K562 (cell line): ENCODE data around the gene FAM171A2. TPM values are rescaled to one million over a fixed set of nuclear protein-coding genes. Genes with fewer than 3 reads are reported as not detected.

Experiments used
- CBX3 ChIP-seq, 2 experiments: IDR thresholded peaks; 1 replicate in 1 of 2; 2 replicates in 1 of 2; pipeline ENCODE4 v1.6.1; 2012; ENCODE audit warnings: inconsistent platforms in 2 of 2, low read length in 2 of 2, borderline replicate concordance in 1 of 2, control low read depth in 1 of 2
- KDM2B ChIP-seq: fragments of 250-450 bp; sonication (Bioruptor Pico); IDR thresholded peaks from 2 replicates; pipeline ENCODE4 v1.8.0; 2021; ENCODE audit warnings: mild to moderate bottlenecking, moderate library complexity
- L3MBTL2 ChIP-seq: fragments of 450-650 bp; IDR thresholded peaks from 2 replicates; pipeline ENCODE4 v1.6.1; 2016; ENCODE audit warnings: mild to moderate bottlenecking, moderate library complexity
- MBD2 ChIP-seq: sonication (generic); IDR thresholded peaks from 2 replicates; pipeline ENCODE4 v1.6.1; 2016; ENCODE audit warnings: low read depth, borderline replicate concordance
- NR2C1 ChIP-seq, 2 experiments: fragments of 450-650 bp; IDR thresholded peaks; 2 replicates each; pipeline ENCODE4 v1.6.1; 2017; ENCODE audit warnings: mild to moderate bottlenecking in 2 of 2, antibody characterized with exemption in 1 of 2, inconsistent platforms in 1 of 2, missing compliant biosample characterization in 1 of 2, missing genetic modification characterization in 1 of 2
- ZNF408 ChIP-seq: fragments of 250-450 bp; sonication (Bioruptor Pico); IDR thresholded peaks from 2 replicates; pipeline ENCODE4 v1.4.0; 2020; ENCODE audit warnings: low read depth, mild to moderate bottlenecking, moderate library complexity
- polyA plus RNA-seq, 8 experiments: library from polyadenylated mRNA; depleted of rRNA in 4 of 8; stranded (reverse) in 5 of 8; unstranded in 3 of 8; fragments of >200 nt; fragmentation: Nextera tagmentation in 2 of 8; fragmentation: Illumina TruSeq in 1 of 8; extraction: Ambion mirVana in 2 of 8; extraction: Trizol in 1 of 8; gene quantifications; 2 replicates each; pipeline versions ENCODE4 v1.2.1 to v1.2.3, GENCODE V29; 2011 to 2014; ENCODE audit warnings: inconsistent platforms in 1 of 8, missing spikeins in 1 of 8
- total RNA-seq, 7 experiments: library from RNA; depleted of rRNA in 6 of 7; stranded (reverse); fragments of >200 nt in 6 of 7; fragmentation: Illumina TruSeq in 2 of 7; extraction: Trizol in 2 of 7; gene quantifications; 2 replicates each; pipeline versions ENCODE4 v1.2.1 to v1.2.3, GENCODE V29; 2011 to 2021; ENCODE audit warnings: low replicate concordance in 1 of 7
- TF ChIP-seq, protein P1 (sequence below): fragments of 450-650 bp; IDR thresholded peaks from 2 replicates; pipeline ENCODE4 v1.6.1; 2016; ENCODE audit warnings: mild to moderate bottlenecking, moderate library complexity

FAM171A2 gene
- total and polyA plus RNA-seq, 9 of the 15 experiments (the other 6 are each of a cell fraction or from before 2014, with no cell fraction given), result 0.10 to 10.2 (median 2.0) TPM; not detected in 1

DNA sequence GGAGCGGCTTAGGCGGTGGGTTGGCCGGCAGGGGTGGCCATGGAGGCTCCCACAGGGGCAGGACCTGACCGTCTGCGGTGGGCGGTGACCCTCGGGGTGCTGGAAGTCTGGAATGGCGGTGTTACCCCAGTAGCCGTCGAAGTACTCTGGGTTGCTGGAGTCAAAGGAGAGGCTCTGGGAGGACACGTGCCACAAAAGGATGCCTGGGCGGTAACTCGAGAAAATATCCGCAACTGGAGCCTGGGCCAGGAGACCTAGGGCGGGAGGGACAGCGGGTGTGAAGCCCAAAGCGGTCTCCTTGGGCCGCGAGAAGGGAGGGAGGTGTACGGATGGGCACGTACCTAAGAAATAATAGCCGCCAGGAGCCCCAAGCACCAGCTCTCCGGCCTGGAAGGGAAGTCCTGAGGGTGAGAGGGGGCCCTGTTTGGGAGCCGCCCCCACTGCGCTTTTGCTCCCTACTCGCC, 21.2 kb upstream of the FAM171A2 start (continued):
- TF ChIP-seq, protein P1, sequence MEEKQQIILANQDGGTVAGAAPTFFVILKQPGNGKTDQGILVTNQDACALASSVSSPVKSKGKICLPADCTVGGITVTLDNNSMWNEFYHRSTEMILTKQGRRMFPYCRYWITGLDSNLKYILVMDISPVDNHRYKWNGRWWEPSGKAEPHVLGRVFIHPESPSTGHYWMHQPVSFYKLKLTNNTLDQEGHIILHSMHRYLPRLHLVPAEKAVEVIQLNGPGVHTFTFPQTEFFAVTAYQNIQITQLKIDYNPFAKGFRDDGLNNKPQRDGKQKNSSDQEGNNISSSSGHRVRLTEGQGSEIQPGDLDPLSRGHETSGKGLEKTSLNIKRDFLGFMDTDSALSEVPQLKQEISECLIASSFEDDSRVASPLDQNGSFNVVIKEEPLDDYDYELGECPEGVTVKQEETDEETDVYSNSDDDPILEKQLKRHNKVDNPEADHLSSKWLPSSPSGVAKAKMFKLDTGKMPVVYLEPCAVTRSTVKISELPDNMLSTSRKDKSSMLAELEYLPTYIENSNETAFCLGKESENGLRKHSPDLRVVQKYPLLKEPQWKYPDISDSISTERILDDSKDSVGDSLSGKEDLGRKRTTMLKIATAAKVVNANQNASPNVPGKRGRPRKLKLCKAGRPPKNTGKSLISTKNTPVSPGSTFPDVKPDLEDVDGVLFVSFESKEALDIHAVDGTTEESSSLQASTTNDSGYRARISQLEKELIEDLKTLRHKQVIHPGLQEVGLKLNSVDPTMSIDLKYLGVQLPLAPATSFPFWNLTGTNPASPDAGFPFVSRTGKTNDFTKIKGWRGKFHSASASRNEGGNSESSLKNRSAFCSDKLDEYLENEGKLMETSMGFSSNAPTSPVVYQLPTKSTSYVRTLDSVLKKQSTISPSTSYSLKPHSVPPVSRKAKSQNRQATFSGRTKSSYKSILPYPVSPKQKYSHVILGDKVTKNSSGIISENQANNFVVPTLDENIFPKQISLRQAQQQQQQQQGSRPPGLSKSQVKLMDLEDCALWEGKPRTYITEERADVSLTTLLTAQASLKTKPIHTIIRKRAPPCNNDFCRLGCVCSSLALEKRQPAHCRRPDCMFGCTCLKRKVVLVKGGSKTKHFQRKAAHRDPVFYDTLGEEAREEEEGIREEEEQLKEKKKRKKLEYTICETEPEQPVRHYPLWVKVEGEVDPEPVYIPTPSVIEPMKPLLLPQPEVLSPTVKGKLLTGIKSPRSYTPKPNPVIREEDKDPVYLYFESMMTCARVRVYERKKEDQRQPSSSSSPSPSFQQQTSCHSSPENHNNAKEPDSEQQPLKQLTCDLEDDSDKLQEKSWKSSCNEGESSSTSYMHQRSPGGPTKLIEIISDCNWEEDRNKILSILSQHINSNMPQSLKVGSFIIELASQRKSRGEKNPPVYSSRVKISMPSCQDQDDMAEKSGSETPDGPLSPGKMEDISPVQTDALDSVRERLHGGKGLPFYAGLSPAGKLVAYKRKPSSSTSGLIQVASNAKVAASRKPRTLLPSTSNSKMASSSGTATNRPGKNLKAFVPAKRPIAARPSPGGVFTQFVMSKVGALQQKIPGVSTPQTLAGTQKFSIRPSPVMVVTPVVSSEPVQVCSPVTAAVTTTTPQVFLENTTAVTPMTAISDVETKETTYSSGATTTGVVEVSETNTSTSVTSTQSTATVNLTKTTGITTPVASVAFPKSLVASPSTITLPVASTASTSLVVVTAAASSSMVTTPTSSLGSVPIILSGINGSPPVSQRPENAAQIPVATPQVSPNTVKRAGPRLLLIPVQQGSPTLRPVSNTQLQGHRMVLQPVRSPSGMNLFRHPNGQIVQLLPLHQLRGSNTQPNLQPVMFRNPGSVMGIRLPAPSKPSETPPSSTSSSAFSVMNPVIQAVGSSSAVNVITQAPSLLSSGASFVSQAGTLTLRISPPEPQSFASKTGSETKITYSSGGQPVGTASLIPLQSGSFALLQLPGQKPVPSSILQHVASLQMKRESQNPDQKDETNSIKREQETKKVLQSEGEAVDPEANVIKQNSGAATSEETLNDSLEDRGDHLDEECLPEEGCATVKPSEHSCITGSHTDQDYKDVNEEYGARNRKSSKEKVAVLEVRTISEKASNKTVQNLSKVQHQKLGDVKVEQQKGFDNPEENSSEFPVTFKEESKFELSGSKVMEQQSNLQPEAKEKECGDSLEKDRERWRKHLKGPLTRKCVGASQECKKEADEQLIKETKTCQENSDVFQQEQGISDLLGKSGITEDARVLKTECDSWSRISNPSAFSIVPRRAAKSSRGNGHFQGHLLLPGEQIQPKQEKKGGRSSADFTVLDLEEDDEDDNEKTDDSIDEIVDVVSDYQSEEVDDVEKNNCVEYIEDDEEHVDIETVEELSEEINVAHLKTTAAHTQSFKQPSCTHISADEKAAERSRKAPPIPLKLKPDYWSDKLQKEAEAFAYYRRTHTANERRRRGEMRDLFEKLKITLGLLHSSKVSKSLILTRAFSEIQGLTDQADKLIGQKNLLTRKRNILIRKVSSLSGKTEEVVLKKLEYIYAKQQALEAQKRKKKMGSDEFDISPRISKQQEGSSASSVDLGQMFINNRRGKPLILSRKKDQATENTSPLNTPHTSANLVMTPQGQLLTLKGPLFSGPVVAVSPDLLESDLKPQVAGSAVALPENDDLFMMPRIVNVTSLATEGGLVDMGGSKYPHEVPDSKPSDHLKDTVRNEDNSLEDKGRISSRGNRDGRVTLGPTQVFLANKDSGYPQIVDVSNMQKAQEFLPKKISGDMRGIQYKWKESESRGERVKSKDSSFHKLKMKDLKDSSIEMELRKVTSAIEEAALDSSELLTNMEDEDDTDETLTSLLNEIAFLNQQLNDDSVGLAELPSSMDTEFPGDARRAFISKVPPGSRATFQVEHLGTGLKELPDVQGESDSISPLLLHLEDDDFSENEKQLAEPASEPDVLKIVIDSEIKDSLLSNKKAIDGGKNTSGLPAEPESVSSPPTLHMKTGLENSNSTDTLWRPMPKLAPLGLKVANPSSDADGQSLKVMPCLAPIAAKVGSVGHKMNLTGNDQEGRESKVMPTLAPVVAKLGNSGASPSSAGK, result peak; percentile 87
- TF ChIP-seq KDM2B (0 out of 2 replicates have a peak, but pooled peaks have one; percentile 16), CBX3 (IDR thresholded peaks at IDR 0.05; ENCODE audit: borderline replicate concordance in 1 of 2, low read length in 2 of 2) (0 out of 3 replicates have a peak, but pooled peaks of 1 of the 2 experiments have one; percentile 39), L3MBTL2 (peak; percentile 91), NR2C1 (IDR thresholded peaks at IDR 0.05) (no peak), NR2C1 (tag; IDR thresholded peaks at IDR 0.05) (no peak), ZNF408 (CRISPR knock-in tag) (no peak), MBD2 (0 out of 2 replicates have a peak, but pooled peaks have one; percentile 18)
